Testis (tissue), 2 donors: ENCODE data around the gene TBKBP1.

ENCODE experiments used
- POLR2A ChIP-seq: fragments of 450-650 bp; IDR thresholded peaks from one replicate; pipeline ENCODE4 v1.6.1; 2017; ENCODE audit warnings: antibody characterized with exemption, mild to moderate bottlenecking, moderate library complexity
- TF ChIP-seq, protein P1 (sequence below), 3 experiments: fragments of 450-650 bp in 2 of 3; fragments of 200-600 bp in 1 of 3; sonication (generic) in 1 of 3; IDR thresholded peaks; one replicate each; pipeline ENCODE4 v1.5.1; 2016 to 2019; ENCODE audit warnings: antibody characterized with exemption in 3 of 3, mild to moderate bottlenecking in 2 of 3, moderate library complexity in 1 of 3

DNA sequence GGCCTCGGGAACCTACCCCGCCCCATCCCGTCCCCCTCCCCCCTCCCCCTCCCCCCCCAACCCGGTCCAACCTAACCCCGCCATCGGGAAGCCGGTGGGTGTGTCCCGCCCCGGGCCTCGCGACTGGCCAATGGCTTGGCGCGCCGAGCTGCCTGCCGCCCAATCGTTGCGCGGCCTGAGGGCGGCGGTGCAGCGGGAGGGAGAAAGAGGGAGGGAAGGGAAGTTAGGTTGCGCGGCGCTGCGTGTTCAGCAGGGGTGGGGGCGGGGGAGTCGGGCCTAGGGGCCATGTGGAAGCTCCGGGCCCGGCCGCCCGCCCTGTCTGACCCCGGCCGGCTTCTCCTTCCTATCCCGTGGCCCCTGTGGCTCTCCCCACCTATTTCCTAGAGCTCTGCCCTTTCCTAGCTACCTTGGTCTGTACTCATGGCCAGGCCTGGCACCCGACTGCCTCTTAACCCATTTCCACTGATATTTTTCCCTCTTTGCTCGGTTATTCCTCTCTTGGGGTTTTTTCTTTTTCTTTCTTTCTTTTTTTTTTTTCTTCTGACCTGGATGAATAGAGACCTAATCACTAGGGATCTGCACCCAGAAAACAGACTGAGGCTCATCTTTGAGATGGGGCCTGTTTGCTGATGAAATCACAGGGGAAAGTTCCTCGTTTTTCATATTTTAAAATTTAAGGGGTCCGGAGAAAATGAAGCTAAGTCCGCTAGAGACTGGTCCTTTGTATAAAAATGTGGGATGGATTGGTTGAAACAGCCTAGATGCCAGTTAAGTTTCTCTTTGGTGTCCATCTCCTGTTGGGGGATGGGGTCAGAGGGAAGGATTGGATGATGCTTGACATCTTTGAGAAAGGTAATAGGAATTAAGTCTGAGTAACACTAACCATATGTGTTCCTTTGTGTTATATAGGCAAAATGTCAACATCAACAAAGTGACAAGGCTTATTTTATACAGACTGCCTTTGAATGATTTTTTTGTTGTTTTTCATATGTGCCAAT is 43.1 kb upstream of the TBKBP1 start:
- TF ChIP-seq POLR2A: no peak
- TF ChIP-seq, protein P1, sequence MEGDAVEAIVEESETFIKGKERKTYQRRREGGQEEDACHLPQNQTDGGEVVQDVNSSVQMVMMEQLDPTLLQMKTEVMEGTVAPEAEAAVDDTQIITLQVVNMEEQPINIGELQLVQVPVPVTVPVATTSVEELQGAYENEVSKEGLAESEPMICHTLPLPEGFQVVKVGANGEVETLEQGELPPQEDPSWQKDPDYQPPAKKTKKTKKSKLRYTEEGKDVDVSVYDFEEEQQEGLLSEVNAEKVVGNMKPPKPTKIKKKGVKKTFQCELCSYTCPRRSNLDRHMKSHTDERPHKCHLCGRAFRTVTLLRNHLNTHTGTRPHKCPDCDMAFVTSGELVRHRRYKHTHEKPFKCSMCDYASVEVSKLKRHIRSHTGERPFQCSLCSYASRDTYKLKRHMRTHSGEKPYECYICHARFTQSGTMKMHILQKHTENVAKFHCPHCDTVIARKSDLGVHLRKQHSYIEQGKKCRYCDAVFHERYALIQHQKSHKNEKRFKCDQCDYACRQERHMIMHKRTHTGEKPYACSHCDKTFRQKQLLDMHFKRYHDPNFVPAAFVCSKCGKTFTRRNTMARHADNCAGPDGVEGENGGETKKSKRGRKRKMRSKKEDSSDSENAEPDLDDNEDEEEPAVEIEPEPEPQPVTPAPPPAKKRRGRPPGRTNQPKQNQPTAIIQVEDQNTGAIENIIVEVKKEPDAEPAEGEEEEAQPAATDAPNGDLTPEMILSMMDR (IDR thresholded peaks at IDR 0.05): no peak
